KMS-11 (cell line): ENCODE results near the gene DEFB126.
"Not testable (repeated sequence)": the region's sequence is repeated elsewhere in the genome, so short reads cannot be mapped to it uniquely, and the experiment has no call there.

Experiments used
- H2AFZ ChIP-seq: fragments of 200-600 bp; sonication (generic); 2 replicates; pipeline ENCODE4 v1.6.1; 2016; ENCODE audit warnings: antibody characterized with exemption, mixed run types, low read depth
- H3K27ac ChIP-seq: fragments of 200-600 bp; sonication (generic); 2 replicates; pipeline ENCODE4 v1.6.1; 2016; ENCODE audit warnings: mild to moderate bottlenecking, mixed run types
- H3K27me3 ChIP-seq: fragments of 200-600 bp; sonication (generic); 2 replicates; pipeline ENCODE4 v1.6.1; 2017; ENCODE audit warnings: mild to moderate bottlenecking, low read depth, mixed run types, moderate library complexity; ENCODE audit not compliant: insufficient read depth
- H3K36me3 ChIP-seq: fragments of 200-600 bp; sonication (generic); 2 replicates; pipeline ENCODE4 v1.6.1; 2017; ENCODE audit warnings: mild to moderate bottlenecking, mixed run types; ENCODE audit not compliant: insufficient read depth
- H3K4me1 ChIP-seq: fragments of 200-600 bp; sonication (generic); 2 replicates; pipeline ENCODE4 v1.6.1; 2016; ENCODE audit warnings: mild to moderate bottlenecking, low read depth, mixed run types; ENCODE audit not compliant: poor library complexity, severe bottlenecking
- H3K4me2 ChIP-seq: fragments of 200-600 bp; sonication (generic); 2 replicates; pipeline ENCODE4 v1.7.0; 2016; ENCODE audit warnings: mild to moderate bottlenecking, mixed run types
- H3K4me3 ChIP-seq: fragments of 200-600 bp; sonication (generic); IDR thresholded peaks from 2 replicates; pipeline ENCODE4 v1.6.1; 2017; ENCODE audit warnings: low read depth, low read length, mixed read lengths; ENCODE audit not compliant: insufficient read depth
- H3K79me2 ChIP-seq: fragments of 200-600 bp; sonication (generic); 2 replicates; pipeline ENCODE4 v1.6.1; 2016; ENCODE audit warnings: low read depth, mixed run types; ENCODE audit not compliant: insufficient read depth
- H3K9ac ChIP-seq: fragments of 200-600 bp; sonication (generic); 2 replicates; pipeline ENCODE4 v1.6.1; 2016; ENCODE audit warnings: mild to moderate bottlenecking, mixed run types
- H4K20me1 ChIP-seq: fragments of 200-600 bp; sonication (generic); 2 replicates; pipeline ENCODE4 v1.6.1; 2016; ENCODE audit warnings: mild to moderate bottlenecking, mixed run types; ENCODE audit not compliant: insufficient read depth
- TF ChIP-seq, protein P1 (sequence below): fragments of 200-600 bp; sonication (generic); conservative IDR thresholded peaks from 2 replicates; pipeline ENCODE4 v1.6.1; 2017; ENCODE audit warnings: low read depth, mild to moderate bottlenecking, antibody characterized with exemption, low read length, moderate library complexity, mixed read lengths

The DEFB126 gene

GRCh38 chr20:142290-142689 is at the start of gene DEFB126:
TSS of gene DEFB126 (plus strand) at chr20:142590. CDS start at chr20:142629, 39 bp downstream.
- no peak within 1 kb of the TSS for H2AFZ ChIP-seq
- H3K4me2 ChIP-seq, result no peak within 1 kb of the TSS
- no peaks in the 10 kb centered on the region for H3K27me3 ChIP-seq
- H3K4me1 ChIP-seq, result no peaks in the 10 kb centered on the region
- H4K20me1 ChIP-seq, result no peaks in the 10 kb centered on the region
- H3K4me3 ChIP-seq, result no peak within 1 kb of the TSS
- no peaks in the 10 kb centered on the region for H3K36me3 ChIP-seq
- no peaks in the 10 kb centered on the region for H3K79me2 ChIP-seq
- H3K27ac ChIP-seq, result no peak within 1 kb of the TSS
- TF ChIP-seq, protein P1, sequence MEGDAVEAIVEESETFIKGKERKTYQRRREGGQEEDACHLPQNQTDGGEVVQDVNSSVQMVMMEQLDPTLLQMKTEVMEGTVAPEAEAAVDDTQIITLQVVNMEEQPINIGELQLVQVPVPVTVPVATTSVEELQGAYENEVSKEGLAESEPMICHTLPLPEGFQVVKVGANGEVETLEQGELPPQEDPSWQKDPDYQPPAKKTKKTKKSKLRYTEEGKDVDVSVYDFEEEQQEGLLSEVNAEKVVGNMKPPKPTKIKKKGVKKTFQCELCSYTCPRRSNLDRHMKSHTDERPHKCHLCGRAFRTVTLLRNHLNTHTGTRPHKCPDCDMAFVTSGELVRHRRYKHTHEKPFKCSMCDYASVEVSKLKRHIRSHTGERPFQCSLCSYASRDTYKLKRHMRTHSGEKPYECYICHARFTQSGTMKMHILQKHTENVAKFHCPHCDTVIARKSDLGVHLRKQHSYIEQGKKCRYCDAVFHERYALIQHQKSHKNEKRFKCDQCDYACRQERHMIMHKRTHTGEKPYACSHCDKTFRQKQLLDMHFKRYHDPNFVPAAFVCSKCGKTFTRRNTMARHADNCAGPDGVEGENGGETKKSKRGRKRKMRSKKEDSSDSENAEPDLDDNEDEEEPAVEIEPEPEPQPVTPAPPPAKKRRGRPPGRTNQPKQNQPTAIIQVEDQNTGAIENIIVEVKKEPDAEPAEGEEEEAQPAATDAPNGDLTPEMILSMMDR, result no peak
- no peak within 1 kb of the TSS for H3K9ac ChIP-seq

DNA sequence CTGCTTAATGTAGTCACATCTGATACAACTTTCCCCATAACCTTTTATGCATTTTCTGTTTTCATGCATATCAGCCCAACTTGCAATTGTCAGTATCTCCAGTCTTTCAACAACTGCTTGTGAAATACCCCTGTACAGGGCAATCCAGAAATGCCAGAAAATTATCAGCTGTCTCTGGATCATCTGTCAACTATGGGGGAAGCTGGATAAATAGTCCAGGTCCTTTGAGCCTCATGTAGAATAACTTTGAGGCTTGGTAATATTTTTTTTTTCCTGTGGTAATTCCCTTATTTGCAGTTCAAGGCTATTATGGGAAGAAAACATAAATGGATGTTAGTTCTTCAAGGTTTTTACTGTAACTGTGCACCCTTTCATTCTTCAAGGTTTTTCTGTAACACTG is 48.7 kb upstream of the DEFB126 start:
- Histone ChIP-seq H3K79me2 (no peaks in the 10 kb centered on the region), H3K4me3 (no peak overlapping the region), H3K9ac (no peak overlapping the region), H3K4me1 (no peaks in the 10 kb centered on the region), H3K36me3 (no peaks in the 10 kb centered on the region), H2AFZ (no peak overlapping the region), H3K27ac (no peak overlapping the region), H3K4me2 (no peak overlapping the region), H4K20me1 (no peaks in the 10 kb centered on the region), H3K27me3 (no peaks in the 10 kb centered on the region)
- TF ChIP-seq, protein P1, result no peak

GRCh38 chr20:95215-95614 is 47.2 kb upstream of the DEFB126 start:
- no peak overlapping the region for H3K4me3 ChIP-seq
- no peak overlapping the region for H2AFZ ChIP-seq
- H3K27ac ChIP-seq, result no peak overlapping the region
- TF ChIP-seq, protein P1, result no peak
- no peak overlapping the region for H3K4me2 ChIP-seq
- no peaks in the 10 kb centered on the region for H3K79me2 ChIP-seq
- no peaks in the 10 kb centered on the region for H3K4me1 ChIP-seq
- H3K9ac ChIP-seq, result no peak overlapping the region
- no peaks in the 10 kb centered on the region for H3K36me3 ChIP-seq
- H4K20me1 ChIP-seq, result no peaks in the 10 kb centered on the region
- H3K27me3 ChIP-seq, result no peaks in the 10 kb centered on the region

DNA sequence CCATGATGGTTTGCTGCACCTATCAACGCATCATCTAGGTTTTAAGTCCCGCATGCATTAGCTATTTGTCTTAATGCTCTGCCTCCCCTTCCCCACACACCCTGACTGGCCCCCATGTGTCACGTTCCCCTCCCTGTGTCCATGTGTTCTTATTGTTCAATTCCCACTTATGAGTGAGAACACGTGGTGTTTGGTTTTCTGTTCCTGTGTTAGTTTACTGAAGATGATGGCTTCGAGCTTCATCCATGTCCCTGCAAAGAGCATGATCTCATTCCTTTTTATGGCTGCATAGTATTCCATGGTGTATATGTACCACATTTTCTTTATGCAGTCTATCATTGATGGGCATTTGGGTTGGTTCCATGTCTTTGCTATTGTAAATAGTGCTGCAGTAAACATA is 44.7 kb upstream of the DEFB126 start:
- H3K4me1 ChIP-seq, H3K36me3 ChIP-seq, H3K27me3 ChIP-seq, H4K20me1 ChIP-seq, H2AFZ ChIP-seq, H3K4me3 ChIP-seq, H3K79me2 ChIP-seq, H3K4me2 ChIP-seq, H3K9ac ChIP-seq, H3K27ac ChIP-seq: not testable (repeated sequence)

DNA sequence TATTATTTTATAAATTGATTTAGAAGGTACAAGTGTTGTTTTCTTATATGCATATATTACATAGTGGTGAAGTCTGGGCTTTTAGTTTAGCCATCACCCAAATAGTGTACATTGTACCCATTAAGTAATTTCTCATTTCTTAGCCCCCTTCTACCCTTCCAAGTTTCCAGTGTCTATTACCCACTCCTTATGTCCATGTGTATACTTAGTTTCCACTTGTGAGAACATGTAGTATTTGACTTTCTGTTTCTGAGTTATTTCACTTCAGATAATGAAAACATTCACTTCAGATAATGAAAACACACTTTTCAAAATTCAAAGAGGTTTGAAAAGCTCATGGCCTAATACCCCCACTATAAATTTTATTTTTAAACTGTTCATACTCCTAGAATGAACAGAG is 40.4 kb upstream of the DEFB126 start:
- Histone ChIP-seq H3K4me2 (no peak overlapping the region), H3K4me3 (no peak overlapping the region), H3K79me2 (no peaks in the 10 kb centered on the region), H3K27me3 (no peaks in the 10 kb centered on the region), H3K9ac (no peak overlapping the region), H3K27ac (no peak overlapping the region), H3K36me3 (no peaks in the 10 kb centered on the region), H4K20me1 (no peaks in the 10 kb centered on the region), H3K4me1 (no peaks in the 10 kb centered on the region), H2AFZ (no peak overlapping the region)
- TF ChIP-seq, protein P1, result no peak
